ENCODE measurements around the gene GPR25. TPM values are rescaled to one million over a fixed set of nuclear protein-coding genes. Genes with fewer than 3 reads are reported as not detected.
A peak's percentile ranks its signal among the peaks of the same experiment; 100 is the strongest.

The GPR25 gene
- total RNA-seq, 2 donors from 2014 or later: 1.3 TPM; not detected in 1

DNA sequence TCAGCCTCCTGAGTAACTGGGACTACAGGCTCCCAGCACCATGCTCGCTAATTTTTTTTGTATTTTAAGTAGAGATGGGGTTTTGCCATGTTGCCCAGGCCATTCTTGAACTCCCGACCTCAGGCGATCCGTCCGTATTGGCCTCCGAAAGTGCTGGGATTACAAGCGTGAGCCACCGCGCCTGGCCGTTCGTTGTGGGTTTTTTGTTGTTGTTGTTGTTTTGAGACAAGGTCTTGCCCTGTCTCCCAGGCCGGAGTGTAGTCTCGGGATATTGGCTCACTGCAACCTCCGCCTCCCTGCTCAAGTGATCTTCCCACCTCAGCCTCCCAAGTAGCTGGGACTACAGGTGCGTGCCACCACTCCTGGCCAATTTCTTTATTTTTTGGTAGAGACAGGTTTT is 17.2 kb downstream of the GPR25 start:
- no peaks in the 10 kb centered on the region for H3K27me3 ChIP-seq
- H3K4me1 ChIP-seq: peaks cover 33% of the 10 kb centered on the region
- no peaks in the 10 kb centered on the region for H3K36me3 ChIP-seq (replicated peaks in 1 of 2; ENCODE audit: insufficient read depth in 1 of 2, low read depth in 2 of 2)

DNA sequence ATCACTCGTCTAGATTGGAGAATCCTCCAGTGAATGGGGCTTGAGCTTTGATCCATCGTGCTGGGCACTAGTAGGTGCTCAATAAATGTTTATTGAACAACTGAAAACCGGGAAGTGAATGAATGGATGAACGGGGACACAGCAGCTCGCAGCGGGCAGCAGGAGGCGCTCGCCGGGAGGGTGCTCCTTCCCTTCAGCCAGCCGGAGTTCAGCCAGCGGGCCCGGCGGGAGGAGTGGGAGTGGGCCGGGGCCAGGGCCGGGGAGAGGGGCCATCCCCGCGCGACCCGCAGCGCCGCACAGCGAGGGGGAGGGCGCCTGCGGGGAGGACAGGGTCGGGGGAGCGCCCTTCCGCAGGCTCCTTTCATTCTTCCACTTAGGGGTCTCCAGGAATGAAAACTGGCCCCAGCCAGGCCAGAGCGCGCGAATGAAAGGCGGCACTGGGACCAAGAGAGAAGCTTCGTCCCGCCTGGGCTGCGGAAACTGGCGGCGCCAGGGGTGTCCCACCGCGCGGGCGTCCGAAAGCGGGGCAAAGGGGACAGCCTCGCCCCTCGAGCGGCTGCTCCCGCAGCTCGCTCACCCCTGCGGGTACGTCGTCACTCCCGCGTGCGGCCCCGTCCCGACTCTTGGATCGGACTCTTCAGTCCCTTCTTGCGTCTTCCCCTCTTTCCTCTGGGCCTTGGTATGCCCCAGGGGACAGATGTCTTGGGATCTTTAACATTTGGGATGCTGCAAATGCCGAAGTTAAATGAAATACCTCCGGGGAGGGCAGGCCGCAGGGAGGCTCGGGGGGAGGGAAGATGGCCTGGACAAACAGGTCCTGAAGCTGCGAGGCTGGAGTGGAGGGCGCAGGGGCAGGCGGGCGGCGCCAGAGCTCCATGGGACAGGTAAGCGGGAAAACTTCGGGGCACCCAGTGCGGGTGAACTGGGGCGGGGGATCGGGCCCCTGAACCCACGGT is 18.3 kb downstream of the GPR25 start:
- TF ChIP-seq, protein P1, sequence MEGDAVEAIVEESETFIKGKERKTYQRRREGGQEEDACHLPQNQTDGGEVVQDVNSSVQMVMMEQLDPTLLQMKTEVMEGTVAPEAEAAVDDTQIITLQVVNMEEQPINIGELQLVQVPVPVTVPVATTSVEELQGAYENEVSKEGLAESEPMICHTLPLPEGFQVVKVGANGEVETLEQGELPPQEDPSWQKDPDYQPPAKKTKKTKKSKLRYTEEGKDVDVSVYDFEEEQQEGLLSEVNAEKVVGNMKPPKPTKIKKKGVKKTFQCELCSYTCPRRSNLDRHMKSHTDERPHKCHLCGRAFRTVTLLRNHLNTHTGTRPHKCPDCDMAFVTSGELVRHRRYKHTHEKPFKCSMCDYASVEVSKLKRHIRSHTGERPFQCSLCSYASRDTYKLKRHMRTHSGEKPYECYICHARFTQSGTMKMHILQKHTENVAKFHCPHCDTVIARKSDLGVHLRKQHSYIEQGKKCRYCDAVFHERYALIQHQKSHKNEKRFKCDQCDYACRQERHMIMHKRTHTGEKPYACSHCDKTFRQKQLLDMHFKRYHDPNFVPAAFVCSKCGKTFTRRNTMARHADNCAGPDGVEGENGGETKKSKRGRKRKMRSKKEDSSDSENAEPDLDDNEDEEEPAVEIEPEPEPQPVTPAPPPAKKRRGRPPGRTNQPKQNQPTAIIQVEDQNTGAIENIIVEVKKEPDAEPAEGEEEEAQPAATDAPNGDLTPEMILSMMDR (IDR thresholded peaks at IDR 0.05): peak in 6 of 7 experiments; percentile 28 to 49 (median 41)
- TF ChIP-seq POLR2A (IDR thresholded peaks at IDR 0.05): peak in 1 of 3 donors; percentile 8
- ATAC-seq (peak; percentile 43), DNase-seq (peak; percentile 34 to 59 (median 47))
- peak overlapping the region; percentile 53 to 96 (median 76) for H3K27ac ChIP-seq
- WGBS, 2 donors: 2 to 10% methylated on average over 25 to 65 of the region's 72 CpGs
- H3K9me3 ChIP-seq: no peaks in the 10 kb centered on the region
- intact Hi-C loops (cut with DNase I): no loop called here
- H3K4me1 ChIP-seq: peaks cover 33% of the 10 kb centered on the region
- no peaks in the 10 kb centered on the region for H3K36me3 ChIP-seq (replicated peaks in 1 of 2; ENCODE audit: insufficient read depth in 1 of 2, low read depth in 2 of 2)
- H3K4me3 ChIP-seq: peak overlapping the region; percentile 9 to 28
- no peaks in the 10 kb centered on the region for H3K27me3 ChIP-seq

More for the DNA sequence above, 17.2 kb downstream of the GPR25 start:
- no peak overlapping the region for H3K4me3 ChIP-seq
- WGBS, 2 donors: 91 to 93% methylated on average over 15 of the region's 15 CpGs
- TF ChIP-seq, protein P1 (IDR thresholded peaks at IDR 0.05): no peak
- TF ChIP-seq POLR2A (IDR thresholded peaks at IDR 0.05): no peak
- ATAC-seq (no peak), DNase-seq (no peak)
- no peak overlapping the region for H3K27ac ChIP-seq
- no peaks in the 10 kb centered on the region for H3K9me3 ChIP-seq
- intact Hi-C loops (cut with DNase I): no loop called here

DNA sequence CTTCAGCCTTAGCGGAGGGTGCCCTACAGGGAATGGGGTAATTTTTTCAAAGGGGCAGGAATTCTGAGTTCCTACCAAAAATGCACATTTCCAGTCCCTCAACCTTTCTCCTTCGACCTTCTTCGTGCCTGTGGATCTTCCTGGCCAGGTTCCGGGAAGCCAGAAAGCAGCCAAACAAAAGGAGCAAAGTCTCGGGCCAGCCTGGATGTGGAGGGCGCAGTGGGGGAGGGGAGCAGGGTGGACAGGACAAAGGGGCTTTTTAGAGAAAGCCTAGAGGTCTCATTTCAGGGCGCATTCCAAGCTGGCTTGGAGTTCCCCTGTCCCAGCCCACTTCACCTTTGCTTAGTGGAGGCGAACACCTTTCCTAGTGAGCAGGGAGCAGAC is 19.0 kb downstream of the GPR25 start:
- Histone ChIP-seq H3K4me3 (no peak overlapping the region), H3K27ac (peak overlapping the region; percentile 53 to 96 (median 76)), H3K9me3 (no peaks in the 10 kb centered on the region), H3K27me3 (no peaks in the 10 kb centered on the region), H3K36me3 (replicated peaks in 1 of 2; ENCODE audit: insufficient read depth in 1 of 2, low read depth in 2 of 2) (no peaks in the 10 kb centered on the region), H3K4me1 (peaks cover 37% of the 10 kb centered on the region)
- peak in 1 of 3 donors; percentile 10 for TF ChIP-seq POLR2A (IDR thresholded peaks at IDR 0.05)
- TF ChIP-seq, protein P1 (IDR thresholded peaks at IDR 0.05): no peak
- WGBS, 2 donors: 18 to 24% methylated on average over 8 of the region's 8 CpGs
- DNase-seq: peak in 3 of 4 donors; percentile 38 to 47 (median 42)
- intact Hi-C loops (cut with DNase I): no loop called here
- ATAC-seq: no peak

DNA sequence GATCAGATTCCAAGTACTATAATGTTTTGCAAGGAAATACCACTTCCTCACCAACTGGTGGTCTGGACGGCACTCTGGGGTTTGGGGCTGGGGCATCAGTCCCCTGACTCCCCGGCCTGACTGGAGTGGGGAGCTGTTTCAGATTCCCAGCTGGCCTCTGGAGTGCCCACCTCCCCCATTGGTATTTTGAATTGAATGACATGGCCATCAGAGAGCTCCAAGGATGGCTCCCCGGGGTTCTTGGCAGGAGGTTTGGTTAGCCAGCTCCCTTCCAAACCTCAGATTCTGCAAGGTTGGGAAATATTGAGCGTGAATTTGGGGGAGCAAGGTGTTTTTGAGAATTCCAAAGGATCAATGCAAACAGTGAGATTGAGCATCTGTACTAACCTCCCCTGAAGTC is 19.8 kb downstream of the GPR25 start:
- H3K9me3 ChIP-seq: no peaks in the 10 kb centered on the region
- TF ChIP-seq POLR2A (IDR thresholded peaks at IDR 0.05): no peak
- TF ChIP-seq, protein P1 (IDR thresholded peaks at IDR 0.05): no peak
- no peak overlapping the region for H3K4me3 ChIP-seq
- ATAC-seq (no peak), DNase-seq (no peak)
- H3K27me3 ChIP-seq: no peaks in the 10 kb centered on the region
- peaks cover 45% of the 10 kb centered on the region for H3K4me1 ChIP-seq
- peak overlapping the region in 2 of 4 donors; percentile 19 to 96 for H3K27ac ChIP-seq
- no peaks in the 10 kb centered on the region for H3K36me3 ChIP-seq (replicated peaks in 1 of 2; ENCODE audit: insufficient read depth in 1 of 2, low read depth in 2 of 2)
- WGBS, 2 donors: 58 to 71% methylated on average over 2 to 4 of the region's 4 CpGs
- intact Hi-C loops (cut with DNase I): no loop called here
